GM21515 (cell line): ENCODE data around the gene SOST.
"Not testable (repeated sequence)": the region's sequence is repeated elsewhere in the genome, so short reads cannot be mapped to it uniquely, and the experiment has no call there.

Experiments
- ATAC-seq: cut with Tn5 transposase; IDR thresholded peaks from one replicate; pipeline ENCODE4 v1.9.1; 2021; ENCODE audit not compliant: unreplicated experiment

Gene SOST

DNA sequence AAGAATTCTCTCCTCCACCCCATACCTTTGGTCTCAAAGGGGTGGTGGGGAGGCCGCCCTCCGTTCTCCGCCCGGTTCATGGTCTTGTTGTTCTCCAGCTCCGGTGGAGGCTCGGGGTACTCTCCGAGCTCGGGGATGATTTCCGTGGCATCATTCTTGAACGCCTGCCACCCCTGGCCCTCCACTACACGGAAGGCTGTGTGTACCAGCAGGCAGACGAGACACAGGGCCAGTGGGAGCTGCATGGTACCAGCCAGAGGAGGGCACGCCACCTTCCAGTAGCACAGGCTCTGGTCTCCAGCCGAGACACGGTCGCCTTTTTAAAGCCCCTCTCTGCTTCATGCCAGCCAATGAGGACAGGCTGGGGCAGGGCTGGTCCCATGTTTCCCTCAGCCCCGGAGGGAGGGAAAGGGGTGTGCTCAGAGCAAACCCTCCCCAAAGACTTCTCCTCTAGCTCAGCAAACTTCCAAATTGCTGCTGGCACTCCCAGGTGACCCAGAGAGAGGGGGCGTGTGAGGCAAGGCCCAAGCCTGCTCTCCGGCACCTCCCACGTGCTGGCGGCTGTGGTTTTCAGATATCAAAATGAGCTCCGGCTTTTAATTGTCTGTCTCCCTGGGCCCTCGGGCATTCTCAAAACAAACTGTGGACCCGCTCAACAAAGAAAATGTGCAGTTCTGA is at the start of gene SOST:
SOST (minus strand) TSS at position 295 of the 678 bp plus-strand sequence; CDS start at position 245, 50 bp downstream.
- no peak for ATAC-seq

DNA sequence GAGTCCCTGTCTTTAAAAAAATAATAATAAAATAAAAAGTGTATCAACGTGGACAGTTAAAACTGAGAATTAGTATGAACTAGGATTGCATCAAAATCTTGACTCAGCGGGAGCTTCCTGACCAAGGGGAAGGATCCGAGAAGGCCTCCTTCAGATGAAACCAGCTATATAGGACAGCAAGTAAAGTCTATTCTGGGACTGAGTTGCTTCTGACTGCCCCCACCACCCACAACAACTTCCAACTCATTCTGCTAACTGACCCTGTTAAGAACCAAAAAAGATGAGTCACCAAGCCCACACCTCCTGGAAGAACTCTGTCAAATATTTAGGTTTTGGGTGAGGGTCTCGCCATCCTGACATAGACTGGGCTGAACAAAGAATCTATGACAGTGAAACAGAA is 49.5 kb upstream of the SOST start:
- no peak for ATAC-seq

DNA sequence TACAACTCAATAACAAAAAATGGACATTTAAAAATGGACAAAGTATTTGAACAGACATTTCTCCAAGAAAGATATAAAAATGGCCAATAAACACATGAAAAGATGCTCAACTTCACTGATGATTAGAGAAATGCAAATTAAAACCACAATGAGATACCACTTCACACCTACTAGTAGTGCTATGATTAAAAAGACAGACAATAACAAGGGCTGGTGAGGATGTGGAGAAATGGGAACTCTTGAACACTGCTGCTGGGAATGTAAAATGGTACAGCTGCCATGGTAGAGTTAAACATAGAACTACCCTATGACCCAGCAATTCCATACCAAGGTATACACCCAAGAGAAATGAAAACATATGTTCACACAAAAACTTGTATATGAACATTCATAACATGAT is 46.5 kb upstream of the SOST start:
- ATAC-seq: no peak

- ATAC-seq: no peak
Measured at GRCh38 chr17:43803758-43804157, 45.2 kb upstream of the SOST start.

DNA sequence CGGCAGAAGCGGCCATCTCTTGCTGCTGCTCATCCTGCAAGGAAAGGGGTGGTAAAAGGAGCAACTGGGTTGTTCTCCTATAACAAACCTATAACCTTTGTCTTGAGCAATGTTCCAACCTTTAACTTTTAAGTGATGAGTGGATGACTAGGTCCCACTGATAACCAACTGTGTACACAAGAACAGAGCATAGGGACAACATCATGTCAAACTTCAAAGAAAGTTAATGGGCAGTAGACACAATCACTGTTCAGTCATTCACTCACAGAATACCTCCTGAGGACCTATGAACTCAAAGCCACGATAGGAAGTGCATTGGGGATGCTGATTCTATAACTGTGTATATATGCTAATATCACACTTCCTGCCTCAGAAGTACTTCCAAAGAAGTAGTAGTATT is 43.3 kb upstream of the SOST start:
- no peak for ATAC-seq

DNA sequence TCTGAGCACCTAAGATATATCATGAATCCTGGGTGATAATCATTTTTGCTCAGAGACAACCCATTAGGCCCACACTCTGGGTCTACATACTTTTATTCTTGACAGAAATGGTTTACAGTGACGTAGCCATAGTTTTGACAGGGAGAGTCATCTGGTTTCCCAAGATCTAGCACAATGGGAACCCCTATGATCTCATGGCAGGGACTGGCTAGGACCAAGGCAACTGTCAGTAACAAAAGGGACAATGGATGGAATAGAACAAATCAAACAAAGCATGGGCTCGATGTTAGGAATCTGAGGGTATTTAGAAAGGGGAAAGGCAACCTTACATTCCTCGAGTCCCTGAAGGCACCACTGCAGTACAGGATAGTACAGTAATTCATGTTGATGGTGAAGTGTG is 42.1 kb upstream of the SOST start:
- no peak for ATAC-seq

- ATAC-seq: no peak
Measured at GRCh38 chr17:43799047-43799446, 40.5 kb upstream of the SOST start.

DNA sequence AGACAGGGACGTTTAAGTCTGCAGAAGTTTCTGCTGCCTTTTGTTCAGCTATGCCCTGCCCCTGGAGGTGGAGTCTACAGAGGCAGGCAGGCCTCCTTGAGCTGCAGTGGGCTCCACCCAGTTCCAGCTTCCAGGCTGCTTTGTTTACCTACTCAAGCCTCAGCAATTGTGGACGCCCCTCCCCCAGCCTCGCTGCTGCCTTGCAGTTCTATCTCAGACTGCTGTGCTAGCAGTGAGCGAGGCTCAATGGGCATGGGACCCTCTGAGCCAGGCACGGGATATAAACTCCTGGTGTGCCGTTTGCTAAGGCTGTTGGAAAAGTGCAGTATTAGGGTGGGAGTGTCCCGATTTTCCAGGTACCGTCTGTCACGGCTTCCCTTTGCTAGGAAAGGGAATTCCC is 39.4 kb upstream of the SOST start:
- not testable (repeated sequence) for ATAC-seq

DNA sequence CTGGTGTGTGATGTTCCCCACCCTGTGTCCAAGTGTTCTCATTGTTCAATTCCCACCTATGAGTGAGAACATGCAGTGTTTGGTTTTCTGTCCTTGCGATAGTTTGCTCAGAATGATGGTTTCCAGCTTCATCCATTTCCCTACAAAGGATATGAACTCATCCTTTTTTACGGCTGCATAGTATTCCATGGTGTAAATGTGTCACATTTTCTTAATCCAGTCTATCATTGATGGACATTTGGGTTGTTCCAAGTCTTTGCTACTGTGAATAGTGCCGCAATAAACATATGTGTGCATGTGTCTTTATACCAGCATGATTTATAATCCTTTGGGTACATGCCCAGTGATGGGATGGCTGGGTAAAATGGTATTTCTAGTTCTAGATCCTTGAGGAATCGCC is 34.1 kb upstream of the SOST start:
- not testable (repeated sequence) for ATAC-seq

DNA sequence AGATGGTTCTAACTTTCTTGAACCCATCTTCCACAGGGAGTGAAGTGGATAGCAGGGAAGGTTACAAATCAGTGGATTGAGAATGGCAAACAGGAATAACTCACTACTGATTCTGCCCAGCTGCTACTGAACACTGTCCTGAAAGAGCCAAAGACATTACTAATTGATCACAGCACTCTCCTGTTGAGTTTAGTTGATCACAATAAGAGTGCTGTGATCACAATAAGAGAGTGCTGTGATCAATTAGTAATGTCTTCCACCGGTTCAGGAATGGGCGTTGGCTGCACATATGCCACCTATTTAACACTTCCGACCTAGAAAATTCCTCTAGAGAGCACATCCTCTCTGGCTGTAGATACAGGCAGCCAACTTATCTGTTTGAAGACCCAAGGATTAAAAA is 33.0 kb upstream of the SOST start:
- no peak for ATAC-seq

DNA sequence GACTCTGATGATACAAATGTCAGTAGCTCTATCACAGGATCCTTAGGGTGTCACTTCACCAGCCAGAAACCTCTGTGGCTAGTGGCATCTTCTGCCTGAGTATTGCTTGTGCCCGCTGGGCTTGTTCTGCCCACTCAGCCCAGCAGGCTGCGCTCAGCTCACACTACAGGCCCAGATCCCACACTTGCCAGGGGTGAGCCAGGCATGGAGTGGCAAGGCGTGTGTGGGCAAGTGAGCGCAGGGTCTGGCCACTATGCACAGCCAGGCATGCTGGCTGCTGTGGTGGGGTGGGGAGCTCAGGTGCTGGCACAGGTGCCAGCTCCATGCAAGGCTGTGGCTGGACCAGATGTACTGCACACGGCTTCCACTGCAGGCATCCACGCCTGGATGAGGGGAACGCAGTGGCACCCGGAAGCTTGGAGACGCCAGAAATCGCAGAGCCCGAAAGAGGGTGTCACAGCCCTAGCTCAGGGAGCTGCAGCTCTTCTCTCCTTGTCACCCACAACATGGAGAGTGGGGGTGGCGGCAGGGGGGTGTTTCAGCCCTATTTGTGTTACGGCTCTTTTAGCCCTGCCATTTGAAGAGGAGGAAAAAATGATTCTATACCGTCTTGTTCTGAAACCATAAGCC is 31.8 kb upstream of the SOST start:
- no peak for ATAC-seq

DNA sequence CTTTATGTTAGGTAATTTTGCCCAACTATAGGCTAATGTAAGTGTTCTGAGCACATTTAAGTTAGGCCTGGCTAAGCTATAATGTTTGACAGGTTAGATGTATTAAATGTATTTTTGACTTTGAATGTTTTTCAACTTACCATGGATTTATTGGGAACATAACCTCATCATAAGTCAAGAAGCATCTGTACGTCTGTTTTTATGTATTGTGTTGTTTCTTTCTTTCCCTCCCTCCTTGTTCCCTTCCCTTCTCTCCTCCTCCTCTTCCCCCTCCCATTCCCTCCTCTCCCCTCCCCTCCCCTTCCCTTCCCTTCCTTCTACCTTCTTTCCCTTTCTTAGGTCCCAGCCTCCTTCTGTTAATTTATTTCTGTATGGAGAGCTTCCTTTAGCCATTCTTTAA is 30.9 kb upstream of the SOST start:
- ATAC-seq: no peak

- ATAC-seq: no peak
Measured at GRCh38 chr17:43788540-43788939, 29.9 kb upstream of the SOST start.

DNA sequence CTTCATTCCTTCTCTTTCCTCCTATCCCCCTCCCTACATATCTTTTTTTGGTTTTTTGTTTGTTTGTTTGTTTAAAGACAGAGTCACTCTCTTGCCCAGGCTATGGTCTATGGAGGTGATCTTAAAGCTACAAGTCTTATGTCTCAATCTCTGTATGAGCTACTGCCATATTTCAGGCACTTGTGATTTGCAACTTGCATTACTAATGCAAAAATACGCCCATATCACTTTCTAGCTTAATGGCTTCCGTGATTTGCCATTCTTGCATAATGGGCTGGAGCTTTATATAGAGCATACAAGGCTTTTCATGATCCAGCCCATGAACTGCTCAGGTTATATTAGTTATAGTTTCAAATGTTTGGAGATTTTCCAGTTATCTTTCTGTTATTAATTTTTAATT is 29.1 kb upstream of the SOST start:
- no peak for ATAC-seq

DNA sequence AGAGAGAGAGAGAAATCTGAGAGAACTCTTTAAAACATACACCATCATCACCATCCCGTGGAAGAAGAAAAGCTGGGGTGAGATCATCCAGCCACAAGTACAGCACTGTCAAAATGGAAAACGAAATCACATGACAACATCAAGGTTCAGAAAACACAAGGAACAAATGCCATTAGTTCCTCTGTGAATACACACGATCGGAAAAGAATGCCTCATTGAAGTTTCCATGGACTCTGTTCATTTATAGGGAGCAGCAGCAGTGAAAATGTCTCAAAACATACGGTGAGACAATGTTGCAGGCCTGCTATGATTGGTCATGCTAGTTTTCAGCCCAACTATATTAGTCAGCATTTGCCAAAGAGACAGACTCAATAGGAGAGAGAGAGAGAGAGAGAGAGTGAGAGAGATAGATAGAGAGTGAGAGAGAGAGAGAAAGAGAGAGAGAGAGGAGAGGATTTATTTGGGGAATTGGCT is 26.1 kb upstream of the SOST start:
- ATAC-seq: no peak

DNA sequence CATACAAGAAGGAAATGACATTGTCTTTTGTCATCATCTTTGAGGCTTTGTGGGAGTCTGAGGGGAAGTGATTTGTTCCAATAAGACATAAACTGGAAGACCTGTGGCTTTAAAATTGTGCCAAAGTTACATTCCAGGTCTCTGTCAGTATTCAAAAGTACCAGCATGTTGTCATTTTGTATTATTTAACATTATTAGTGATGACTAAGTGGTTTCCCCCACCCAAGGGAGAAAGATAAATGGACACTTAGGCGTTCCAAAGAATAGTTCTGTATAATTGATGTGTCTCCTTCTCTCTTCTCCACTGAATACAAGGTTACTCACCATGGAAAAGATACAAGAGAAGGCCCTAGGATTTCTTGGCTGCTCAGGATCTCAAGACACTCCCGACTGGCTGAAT is 25.5 kb upstream of the SOST start:
- ATAC-seq: no peak

- ATAC-seq: no peak
Measured at GRCh38 chr17:43782913-43783680, 24.5 kb upstream of the SOST start.

GRCh38 chr17:43780135-43780534 is 21.5 kb upstream of the SOST start, which contains the start of gene CFAP97D1:
Gene CFAP97D1, plus strand, starts transcription at chr17:43780435. Its CDS starts 28 bp downstream, at chr17:43780463.
- no peak for ATAC-seq

DNA sequence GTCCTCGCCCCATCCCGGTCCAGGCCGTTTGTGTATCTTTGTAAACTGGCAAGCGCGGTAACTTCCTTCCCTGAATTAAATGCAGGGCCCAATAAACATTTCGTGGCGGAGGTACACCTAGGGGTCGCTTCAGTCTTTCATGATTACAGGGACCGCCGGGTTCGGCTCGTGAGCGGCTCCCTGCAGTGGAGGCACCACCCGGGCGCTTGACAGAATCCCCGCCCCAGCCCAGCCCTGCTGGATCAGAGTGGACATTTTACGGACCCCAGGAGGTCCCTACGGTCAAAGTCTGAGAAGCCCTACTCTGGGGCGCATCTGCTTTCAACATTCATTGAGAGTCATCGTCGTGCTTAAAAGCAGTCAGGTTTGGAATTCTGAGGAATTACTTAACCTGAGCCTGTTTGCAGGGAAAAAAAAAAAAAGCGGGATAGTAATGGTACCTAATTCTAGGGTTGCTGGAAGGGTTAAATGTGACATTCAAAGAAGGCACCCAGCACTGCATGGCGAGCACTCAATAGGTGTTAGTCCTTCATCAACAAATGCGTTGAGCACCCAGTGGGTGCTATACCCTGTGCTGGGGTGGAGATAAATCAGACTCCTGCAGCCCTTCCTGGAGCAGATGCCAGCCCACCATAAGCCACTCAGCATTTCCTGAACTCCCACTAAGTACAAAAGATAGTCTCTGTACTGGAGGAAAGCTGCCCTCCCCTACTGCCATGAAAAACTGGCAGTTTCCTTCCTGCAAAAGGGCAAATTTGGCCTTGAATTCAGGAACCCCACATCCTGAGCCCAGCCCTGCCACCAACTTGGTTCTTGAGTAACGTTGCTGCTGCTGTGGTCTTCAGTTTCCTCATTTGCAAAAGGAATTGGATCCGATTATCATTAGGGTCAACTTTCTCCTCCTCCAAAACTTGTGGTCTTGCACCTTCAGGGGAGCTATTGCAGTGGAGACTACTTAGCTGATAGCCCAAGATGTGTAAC is 20.8 kb upstream of the SOST start:
- ATAC-seq: no peak

DNA sequence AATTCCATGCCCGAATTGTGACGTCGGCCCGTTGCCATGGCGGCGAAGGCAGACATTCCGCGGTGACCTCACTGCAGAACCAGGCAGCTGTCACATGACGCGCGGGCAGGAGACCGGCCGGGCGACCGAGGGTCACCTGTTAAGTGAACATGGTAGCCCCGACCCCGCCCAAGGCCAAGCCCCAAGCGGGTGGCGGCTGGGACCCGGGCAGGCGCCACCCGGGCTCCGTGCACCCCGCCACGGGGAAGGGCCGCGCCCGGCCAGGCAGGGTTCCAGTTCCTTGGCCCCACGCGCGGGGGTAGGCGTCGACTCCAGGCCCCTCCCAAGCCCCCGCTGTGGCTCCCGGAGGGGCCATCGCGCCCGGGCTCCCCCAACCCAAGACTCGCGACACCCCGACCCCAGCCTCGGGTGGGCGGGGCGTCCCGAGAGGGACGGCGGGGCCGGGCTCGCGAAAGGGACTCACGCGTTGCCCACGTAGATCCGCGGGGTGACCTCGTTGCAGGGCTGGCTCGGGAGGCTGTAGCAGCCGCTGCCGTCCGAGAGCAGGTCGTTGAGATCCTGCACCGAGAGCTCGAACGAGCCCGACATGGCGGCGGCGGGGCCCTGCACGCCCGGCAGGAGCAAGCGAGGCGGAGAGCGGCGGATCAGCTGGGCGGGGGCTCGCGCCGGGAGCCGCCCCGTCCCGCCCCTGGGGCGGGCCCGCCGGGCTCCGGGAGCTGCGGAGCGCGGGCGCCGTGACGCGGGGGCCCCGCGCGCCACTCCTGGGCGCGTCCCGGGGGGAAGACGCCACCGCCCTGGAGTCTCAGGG is 19.9 kb upstream of the SOST start, which contains the start of gene DUSP3:
DUSP3 (minus strand) TSS at position 641 of the 808 bp plus-strand sequence; CDS start at position 588, 53 bp downstream.
- peak; percentile 58 for ATAC-seq
